Astrocyte of the cerebellum (primary cell): ENCODE measurements around the gene INO80B.
A peak's percentile ranks its signal among the peaks of the same experiment; 100 is the strongest.

ENCODE experiments used
- DNase-seq: peaks from one replicate; pipeline ENCODE4 v3.0.0-alpha.2; 2011; ENCODE audit warnings: low read depth
- H3K4me3 ChIP-seq: 2 replicates; pipeline ENCODE4 v1.5.1; 2011; ENCODE audit warnings: mild to moderate bottlenecking, low read depth, low read length, moderate library complexity
- CTCF ChIP-seq: IDR thresholded peaks from 2 replicates; pipeline ENCODE4 v1.5.1; 2012; ENCODE audit warnings: low read length, low read depth, moderate library complexity, mild to moderate bottlenecking; ENCODE audit errors: missing control alignments
- in situ Hi-C: cut with HindIII; loops from 2 replicates; pipeline ENCODE4 v1.10.0; 2017; ENCODE audit warnings: low sequenced_read_pairs

The INO80B gene

GRCh38 chr2:74493546-74493945, 38.7 kb downstream of the INO80B start:
- in situ Hi-C loops, result loop anchor here (5.0 kb wide), 1 partner anchor 84 kb away; no protein-coding TSS in a partner anchor
- no peak for DNase-seq
- H3K4me3 ChIP-seq, result no peak overlapping the region
- no peak for TF ChIP-seq CTCF

- in situ Hi-C loops, result no loop called here
- no peak overlapping the region for H3K4me3 ChIP-seq
- TF ChIP-seq CTCF, result no peak
- DNase-seq, result no peak
Observed at GRCh38 chr2:74495440-74495839, 40.6 kb downstream of the INO80B start.

GRCh38 chr2:74496997-74497776, 42.3 kb downstream of the INO80B start:
- DNase-seq, result no peak
- no peak overlapping the region for H3K4me3 ChIP-seq
- no peak for TF ChIP-seq CTCF
- in situ Hi-C loops, result no loop called here

GRCh38 chr2:74497777-74498499, 43.1 kb downstream of the INO80B start:
- no peak for DNase-seq
- in situ Hi-C loops, result no loop called here
- peak overlapping the region; percentile 19 for H3K4me3 ChIP-seq
- TF ChIP-seq CTCF, result no peak

- in situ Hi-C loops, result no loop called here
- DNase-seq, result no peak
- peak overlapping the region; percentile 19 for H3K4me3 ChIP-seq
- TF ChIP-seq CTCF, result no peak
Observed at GRCh38 chr2:74498500-74499266, 43.8 kb downstream of the INO80B start.

GRCh38 chr2:74499267-74499939, 44.5 kb downstream of the INO80B start, which contains the start of gene LBX2:
Gene LBX2, minus strand, starts transcription at chr2:74499603. Its CDS starts 66 bp downstream, at chr2:74499537.
- in situ Hi-C loops, result no loop called here
- TF ChIP-seq CTCF, result no peak
- peak within 1 kb of the TSS; percentile 19 for H3K4me3 ChIP-seq
- DNase-seq, result no peak
